GM19238 (cell line): ENCODE measurements around the gene SPHK1.

Experiments
- DNase-seq: peaks from one replicate; pipeline ENCODE4 v3.0.0; 2011; ENCODE audit warnings: low spot score; ENCODE audit not compliant: insufficient read length

SPHK1 gene

GRCh38 chr17:76432712-76433336 lies 48.4 kb downstream of the SPHK1 start:
- DNase-seq: no peak

GRCh38 chr17:76433693-76434092 lies 49.3 kb downstream of the SPHK1 start:
- DNase-seq: no peak

- no peak for DNase-seq
These were observed 50.5 kb downstream of the SPHK1 start for GRCh38 chr17:76434870-76435269.

- no peak for DNase-seq
These were observed 51.3 kb downstream of the SPHK1 start for GRCh38 chr17:76435751-76436150.
